ENCODE measurements around the gene MGAT5B. TPM values are rescaled to one million over a fixed set of nuclear protein-coding genes. Genes with fewer than 3 reads are reported as not detected.
A peak's percentile ranks its signal among the peaks of the same experiment; 100 is the strongest.

Gene MGAT5B
- total and polyA plus RNA-seq, 9 donors = 0.40 to 1.1 (median 0.87) TPM

DNA sequence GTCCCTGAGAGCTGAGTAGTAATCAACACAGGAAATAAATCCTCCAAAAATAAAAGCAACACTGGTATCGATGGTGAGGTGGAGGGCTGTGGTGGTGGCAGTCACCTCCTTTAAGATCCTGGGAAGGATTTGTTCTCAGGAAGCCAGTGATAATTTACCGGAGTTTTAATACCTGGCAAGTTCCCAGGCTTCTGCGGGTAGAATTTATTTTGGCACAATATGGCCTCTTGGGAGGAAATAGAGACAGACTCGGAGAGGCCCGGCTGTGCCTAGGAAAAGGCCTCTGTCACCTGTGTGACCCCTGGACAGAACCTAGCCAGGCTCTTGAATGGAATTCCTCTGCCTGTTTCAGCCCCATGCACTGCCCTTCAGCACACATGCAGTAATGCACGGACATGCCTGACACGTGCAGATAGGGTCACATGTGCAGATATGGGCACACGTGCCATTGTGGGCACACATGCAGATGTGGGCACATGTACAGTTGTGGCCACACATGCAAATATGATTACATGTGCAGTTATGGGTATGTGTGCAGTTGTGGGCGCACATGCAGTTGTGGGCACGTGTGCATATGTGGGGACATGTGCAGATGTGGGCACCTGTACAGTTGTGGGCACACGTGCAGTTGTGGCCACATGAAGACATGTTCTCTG is 33.5 kb downstream of the MGAT5B start:
- no peaks in the 10 kb centered on the region for H3K9me3 ChIP-seq (replicated peaks; ENCODE audit: control insufficient read depth, low read depth, low read length)
- peak; percentile 17 for DNase-seq
- H3K4me3 ChIP-seq (ENCODE audit: low read length) = no peak overlapping the region
- peaks cover 4% of the 10 kb centered on the region for H3K27me3 ChIP-seq (ENCODE audit: control insufficient read depth, insufficient read depth, low read length)
- WGBS (ENCODE audit: insufficient coverage) = 50% methylated on average over 10 of the region's 11 CpGs
- no peaks in the 10 kb centered on the region for H3K4me1 ChIP-seq (ENCODE audit: control insufficient read depth, insufficient read depth, low read length)
- H3K36me3 ChIP-seq (ENCODE audit: control insufficient read depth, insufficient read depth, low read length) = no peaks in the 10 kb centered on the region
- H3K27ac ChIP-seq (ENCODE audit: low read length) = no peak overlapping the region

DNA sequence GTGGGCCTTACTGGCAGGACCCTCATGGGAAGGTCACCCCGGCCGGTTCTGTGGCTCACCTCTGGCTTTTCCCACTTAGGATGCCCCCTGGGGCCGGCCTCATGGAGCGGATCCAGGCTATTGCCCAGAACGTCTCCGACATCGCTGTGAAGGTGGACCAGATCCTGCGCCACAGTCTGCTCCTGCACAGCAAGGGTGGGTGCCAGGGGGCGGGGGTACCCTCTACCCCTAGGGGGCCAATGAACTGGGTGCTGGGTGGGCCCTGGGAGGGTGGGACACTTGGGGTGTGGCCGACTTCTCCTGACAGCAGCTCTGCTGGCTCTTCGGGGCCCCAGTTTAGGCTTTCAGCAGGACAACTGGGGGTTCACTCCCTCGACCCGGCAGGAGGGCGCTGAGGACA is 34.3 kb downstream of the MGAT5B start:
- no peak for DNase-seq
- WGBS (ENCODE audit: insufficient coverage) = 72% methylated on average over 11 of the region's 14 CpGs
- Histone ChIP-seq H3K36me3 (ENCODE audit: control insufficient read depth, insufficient read depth, low read length) (no peaks in the 10 kb centered on the region), H3K27me3 (ENCODE audit: control insufficient read depth, insufficient read depth, low read length) (peaks cover 4% of the 10 kb centered on the region), H3K4me1 (ENCODE audit: control insufficient read depth, insufficient read depth, low read length) (no peaks in the 10 kb centered on the region), H3K9me3 (replicated peaks; ENCODE audit: control insufficient read depth, low read depth, low read length) (no peaks in the 10 kb centered on the region), H3K4me3 (ENCODE audit: low read length) (no peak overlapping the region), H3K27ac (ENCODE audit: low read length) (no peak overlapping the region)

DNA sequence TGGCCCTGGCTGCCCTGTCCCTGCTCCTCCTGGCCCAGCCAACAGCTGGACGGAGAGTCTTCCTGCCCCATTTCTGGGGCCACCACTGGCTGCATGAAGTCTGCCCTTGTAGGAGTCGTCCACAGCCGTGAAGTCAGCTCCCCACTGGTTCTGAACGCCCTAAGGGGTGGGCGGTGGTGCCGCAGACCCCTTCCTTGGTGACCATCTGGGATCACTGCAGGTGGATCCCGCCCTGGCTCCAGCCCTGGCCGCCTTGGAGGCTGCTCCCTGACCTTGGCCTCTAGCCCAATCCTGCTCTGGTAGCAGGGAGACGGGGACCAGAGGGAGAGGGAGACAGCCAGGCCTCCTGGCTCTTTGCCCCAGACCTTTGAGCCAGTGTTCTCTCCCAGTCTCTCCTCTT is 35.4 kb downstream of the MGAT5B start:
- WGBS (ENCODE audit: insufficient coverage) = 76% methylated on average over 9 of the region's 9 CpGs
- H3K27me3 ChIP-seq (ENCODE audit: control insufficient read depth, insufficient read depth, low read length) = peaks cover 4% of the 10 kb centered on the region
- H3K27ac ChIP-seq (ENCODE audit: low read length) = no peak overlapping the region
- no peak overlapping the region for H3K4me3 ChIP-seq (ENCODE audit: low read length)
- no peaks in the 10 kb centered on the region for H3K36me3 ChIP-seq (ENCODE audit: control insufficient read depth, insufficient read depth, low read length)
- no peak for DNase-seq
- no peaks in the 10 kb centered on the region for H3K4me1 ChIP-seq (ENCODE audit: control insufficient read depth, insufficient read depth, low read length)
- H3K9me3 ChIP-seq (replicated peaks; ENCODE audit: control insufficient read depth, low read depth, low read length) = no peaks in the 10 kb centered on the region

DNA sequence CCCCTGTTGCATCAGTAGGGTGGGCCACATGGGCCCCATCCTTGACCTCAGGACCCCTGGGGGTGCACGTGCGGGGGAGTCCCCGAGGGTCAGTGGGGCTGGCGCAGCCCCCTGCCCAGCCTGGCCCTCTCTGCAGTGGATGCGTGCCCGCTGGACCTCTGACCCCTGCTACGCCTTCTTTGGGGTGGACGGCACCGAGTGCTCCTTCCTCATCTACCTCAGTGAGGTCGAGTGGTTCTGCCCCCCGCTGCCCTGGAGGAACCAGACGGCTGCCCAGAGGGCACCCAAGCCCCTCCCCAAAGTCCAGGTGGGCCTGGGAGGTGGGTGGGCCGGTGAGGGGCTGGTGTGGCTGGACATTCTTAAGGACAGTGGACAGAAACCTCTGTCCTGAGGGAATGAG is 35.9 kb downstream of the MGAT5B start:
- DNase-seq = no peak
- no peak overlapping the region for H3K27ac ChIP-seq (ENCODE audit: low read length)
- H3K9me3 ChIP-seq (replicated peaks; ENCODE audit: control insufficient read depth, low read depth, low read length) = no peaks in the 10 kb centered on the region
- peaks cover 4% of the 10 kb centered on the region for H3K27me3 ChIP-seq (ENCODE audit: control insufficient read depth, insufficient read depth, low read length)
- H3K36me3 ChIP-seq (ENCODE audit: control insufficient read depth, insufficient read depth, low read length) = no peaks in the 10 kb centered on the region
- 83% methylated on average over 12 of the region's 13 CpGs for WGBS (ENCODE audit: insufficient coverage)
- H3K4me1 ChIP-seq (ENCODE audit: control insufficient read depth, insufficient read depth, low read length) = no peaks in the 10 kb centered on the region
- no peak overlapping the region for H3K4me3 ChIP-seq (ENCODE audit: low read length)

DNA sequence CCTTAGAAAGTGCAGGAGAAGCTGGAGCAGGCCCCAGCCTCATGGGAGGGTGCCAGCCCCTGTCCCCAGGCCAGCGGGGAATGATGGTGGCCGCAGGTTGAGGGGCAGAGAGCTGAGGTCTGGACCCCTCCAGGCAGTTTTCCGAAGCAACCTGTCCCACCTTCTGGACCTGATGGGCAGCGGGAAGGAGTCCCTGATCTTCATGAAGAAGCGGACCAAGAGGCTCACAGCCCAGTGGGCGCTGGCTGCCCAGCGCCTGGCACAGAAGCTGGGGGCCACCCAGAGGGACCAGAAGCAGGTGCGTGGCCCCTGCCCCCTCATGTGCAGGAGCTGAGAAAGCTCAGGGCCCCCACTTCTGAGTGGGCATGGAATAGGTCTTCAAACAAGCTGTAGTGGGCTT is 36.8 kb downstream of the MGAT5B start:
- no peak overlapping the region for H3K4me3 ChIP-seq (ENCODE audit: low read length)
- no peaks in the 10 kb centered on the region for H3K4me1 ChIP-seq (ENCODE audit: control insufficient read depth, insufficient read depth, low read length)
- DNase-seq = no peak
- WGBS (ENCODE audit: insufficient coverage) = 90% methylated on average over 8 of the region's 8 CpGs
- H3K36me3 ChIP-seq (ENCODE audit: control insufficient read depth, insufficient read depth, low read length) = no peaks in the 10 kb centered on the region
- no peaks in the 10 kb centered on the region for H3K9me3 ChIP-seq (replicated peaks; ENCODE audit: control insufficient read depth, low read depth, low read length)
- H3K27me3 ChIP-seq (ENCODE audit: control insufficient read depth, insufficient read depth, low read length) = peaks cover 4% of the 10 kb centered on the region
- H3K27ac ChIP-seq (ENCODE audit: low read length) = no peak overlapping the region

DNA sequence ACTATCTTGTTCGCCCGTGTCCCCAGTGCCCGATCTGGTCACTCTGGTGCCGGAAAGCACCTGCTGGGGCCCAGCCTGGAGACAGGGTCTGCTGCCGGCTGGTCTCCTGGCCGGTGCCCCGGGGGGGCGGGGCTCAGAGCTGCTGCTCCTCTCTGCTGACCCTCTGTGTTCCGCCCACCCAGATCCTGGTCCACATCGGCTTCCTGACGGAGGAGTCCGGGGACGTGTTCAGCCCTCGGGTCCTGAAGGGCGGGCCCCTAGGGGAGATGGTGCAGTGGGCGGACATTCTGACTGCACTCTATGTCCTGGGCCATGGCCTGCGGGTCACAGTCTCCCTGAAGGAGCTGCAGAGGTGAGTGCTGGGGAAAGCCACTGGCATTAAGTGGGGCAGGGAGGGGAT is 37.6 kb downstream of the MGAT5B start:
- Histone ChIP-seq H3K27ac (ENCODE audit: low read length) (no peak overlapping the region), H3K4me3 (ENCODE audit: low read length) (no peak overlapping the region), H3K36me3 (ENCODE audit: control insufficient read depth, insufficient read depth, low read length) (no peaks in the 10 kb centered on the region), H3K9me3 (replicated peaks; ENCODE audit: control insufficient read depth, low read depth, low read length) (no peaks in the 10 kb centered on the region), H3K4me1 (ENCODE audit: control insufficient read depth, insufficient read depth, low read length) (no peaks in the 10 kb centered on the region), H3K27me3 (ENCODE audit: control insufficient read depth, insufficient read depth, low read length) (peaks cover 4% of the 10 kb centered on the region)
- no peak for DNase-seq
- 60% methylated on average over 13 of the region's 17 CpGs for WGBS (ENCODE audit: insufficient coverage)

GRCh38 chr17:76906463-76906862 is 38.3 kb downstream of the MGAT5B start:
- Histone ChIP-seq H3K4me1 (ENCODE audit: control insufficient read depth, insufficient read depth, low read length) (no peaks in the 10 kb centered on the region), H3K27me3 (ENCODE audit: control insufficient read depth, insufficient read depth, low read length) (peaks cover 4% of the 10 kb centered on the region), H3K4me3 (ENCODE audit: low read length) (no peak overlapping the region), H3K36me3 (ENCODE audit: control insufficient read depth, insufficient read depth, low read length) (no peaks in the 10 kb centered on the region), H3K9me3 (replicated peaks; ENCODE audit: control insufficient read depth, low read depth, low read length) (no peaks in the 10 kb centered on the region), H3K27ac (ENCODE audit: low read length) (no peak overlapping the region)
- 43% methylated on average over 6 of the region's 6 CpGs for WGBS (ENCODE audit: insufficient coverage)
- DNase-seq = no peak

DNA sequence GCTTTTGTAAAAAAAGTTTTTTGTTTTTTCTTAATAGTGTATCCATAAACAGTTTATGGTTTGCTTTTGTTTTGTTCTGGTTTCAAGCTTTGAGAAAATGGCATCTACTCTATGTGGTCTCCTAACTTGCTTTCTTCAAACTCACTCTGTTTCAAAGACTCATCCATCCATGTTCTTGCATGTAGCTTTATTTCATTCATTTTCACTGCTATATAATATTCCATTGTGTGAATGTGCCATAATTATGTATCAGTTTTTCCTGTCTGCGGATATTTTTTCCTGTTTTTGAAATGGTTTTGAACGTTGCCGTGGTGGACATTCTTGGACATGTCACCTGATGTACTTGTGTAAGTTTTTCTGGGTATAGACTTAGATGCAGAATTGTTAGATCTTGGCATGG is 39.1 kb downstream of the MGAT5B start:
- Histone ChIP-seq H3K4me3 (ENCODE audit: low read length) (no peak overlapping the region), H3K36me3 (ENCODE audit: control insufficient read depth, insufficient read depth, low read length) (no peaks in the 10 kb centered on the region), H3K27me3 (ENCODE audit: control insufficient read depth, insufficient read depth, low read length) (peaks cover 4% of the 10 kb centered on the region), H3K9me3 (replicated peaks; ENCODE audit: control insufficient read depth, low read depth, low read length) (no peaks in the 10 kb centered on the region), H3K4me1 (ENCODE audit: control insufficient read depth, insufficient read depth, low read length) (no peaks in the 10 kb centered on the region), H3K27ac (ENCODE audit: low read length) (no peak overlapping the region)
- no peak for DNase-seq
- 71% methylated on average over 2 of the region's 3 CpGs for WGBS (ENCODE audit: insufficient coverage)

- no peaks in the 10 kb centered on the region for H3K4me1 ChIP-seq (ENCODE audit: control insufficient read depth, insufficient read depth, low read length)
- H3K27me3 ChIP-seq (ENCODE audit: control insufficient read depth, insufficient read depth, low read length) = peaks cover 2% of the 10 kb centered on the region
- no peaks in the 10 kb centered on the region for H3K9me3 ChIP-seq (replicated peaks; ENCODE audit: control insufficient read depth, low read depth, low read length)
- DNase-seq = peak; percentile 67
- H3K4me3 ChIP-seq (ENCODE audit: low read length) = no peak overlapping the region
- WGBS (ENCODE audit: insufficient coverage) = 3% methylated on average over 8 of the region's 13 CpGs
- no peaks in the 10 kb centered on the region for H3K36me3 ChIP-seq (ENCODE audit: control insufficient read depth, insufficient read depth, low read length)
- H3K27ac ChIP-seq (ENCODE audit: low read length) = no peak overlapping the region
These were observed 42.0 kb downstream of the MGAT5B start for GRCh38 chr17:76909971-76910760.

DNA sequence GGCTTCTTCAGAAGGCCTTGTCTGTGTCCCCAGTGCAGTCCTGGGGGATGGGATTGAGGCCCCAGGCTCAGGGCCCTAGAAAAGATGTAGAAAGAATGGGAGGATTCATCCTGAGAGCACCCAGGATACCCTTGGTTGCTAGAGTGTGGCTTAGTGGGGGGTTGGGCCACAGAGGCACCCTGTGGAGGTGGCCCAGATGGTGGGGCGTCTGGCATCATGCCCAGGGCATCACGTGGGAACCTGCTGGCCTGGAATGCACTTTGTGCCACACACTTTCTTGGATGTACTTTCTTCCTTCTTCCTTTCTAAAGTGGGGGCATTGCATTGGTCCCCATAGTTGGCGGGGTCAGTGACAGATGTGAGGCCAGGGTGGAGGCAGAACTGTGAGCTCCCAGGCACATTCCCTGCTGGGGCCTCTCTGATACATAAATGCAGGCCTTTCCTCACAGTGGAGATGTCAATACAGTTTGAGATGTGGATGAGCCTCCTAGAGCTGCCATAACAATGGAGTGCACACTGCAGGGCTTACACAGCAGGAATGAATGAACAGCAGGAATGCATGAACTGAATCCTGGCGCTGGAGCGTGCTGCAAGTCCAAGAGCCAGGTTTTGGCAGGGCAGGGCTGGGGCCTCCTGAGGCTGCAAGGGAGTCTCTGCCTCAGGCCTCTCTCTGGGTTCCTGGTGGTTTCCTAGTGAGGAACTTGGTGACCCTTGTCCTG is 43.3 kb downstream of the MGAT5B start:
- Histone ChIP-seq H3K9me3 (replicated peaks; ENCODE audit: control insufficient read depth, low read depth, low read length) (no peaks in the 10 kb centered on the region), H3K4me3 (ENCODE audit: low read length) (no peak overlapping the region), H3K4me1 (ENCODE audit: control insufficient read depth, insufficient read depth, low read length) (no peaks in the 10 kb centered on the region), H3K36me3 (ENCODE audit: control insufficient read depth, insufficient read depth, low read length) (no peaks in the 10 kb centered on the region), H3K27me3 (ENCODE audit: control insufficient read depth, insufficient read depth, low read length) (peaks cover 2% of the 10 kb centered on the region), H3K27ac (ENCODE audit: low read length) (no peak overlapping the region)
- WGBS (ENCODE audit: insufficient coverage) = 67% methylated on average over 2 of the region's 5 CpGs
- DNase-seq = no peak
